Suprapubic skin (tissue), 4 donors: ENCODE results near the gene VPS9D1. TPM values are rescaled to one million over a fixed set of nuclear protein-coding genes. Genes with fewer than 3 reads are reported as not detected.

Experiments
- DNase-seq, 2 donors: peaks; one replicate each; pipeline ENCODE4 v3.0.0-alpha.2; 2019; ENCODE audit warnings: low spot score in 2 of 2
- H3K27ac ChIP-seq: fragments of 200-600 bp; sonication (generic); one replicate; pipeline ENCODE4 v1.5.1; 2019
- H3K27me3 ChIP-seq: fragments of 200-600 bp; sonication (generic); one replicate; pipeline ENCODE4 v1.5.1; 2019
- H3K36me3 ChIP-seq: fragments of 200-600 bp; sonication (generic); one replicate; pipeline ENCODE4 v1.5.1; 2019
- H3K4me1 ChIP-seq: fragments of 200-600 bp; sonication (generic); one replicate; pipeline ENCODE4 v1.5.1; 2019
- H3K4me3 ChIP-seq: fragments of 200-600 bp; sonication (generic); one replicate; pipeline ENCODE4 v1.5.1; 2019; ENCODE audit warnings: mild to moderate bottlenecking
- H3K9me3 ChIP-seq: fragments of 200-600 bp; sonication (generic); one replicate; pipeline ENCODE4 v1.5.1; 2019
- CTCF ChIP-seq, 2 donors: fragments of 200-600 bp in 1 of 2; fragments of 450-650 bp in 1 of 2; sonication (generic) in 1 of 2; IDR thresholded peaks; one replicate each; pipeline ENCODE4 v1.5.1; 2016 to 2019; ENCODE audit warnings: antibody characterized with exemption in 2 of 2, mild to moderate bottlenecking in 1 of 2, moderate library complexity in 1 of 2
- EP300 ChIP-seq: sonication (generic); formaldehyde crosslinking; IDR thresholded peaks from one replicate; pipeline ENCODE4 v1.6.1; 2017; ENCODE audit warnings: antibody characterized with exemption
- POLR2A ChIP-seq, 2 donors: fragments of 450-650 bp; IDR thresholded peaks; one replicate each; pipeline ENCODE4 v1.6.1; 2017; ENCODE audit warnings: antibody characterized with exemption in 2 of 2, mild to moderate bottlenecking in 2 of 2, moderate library complexity in 2 of 2
- POLR2AphosphoS5 ChIP-seq, 3 donors: sonication (generic); formaldehyde crosslinking; IDR thresholded peaks; one replicate each; pipeline ENCODE4 v1.6.1; 2017; ENCODE audit warnings: antibody characterized with exemption in 3 of 3
- WGBS: methylation state at CpG from one replicate; pipeline ENCODE4 v1.1.5; 2018; 5-methylcytosine and 5-hydroxymethylcytosine counted together
- total RNA-seq, 4 donors: library from RNA; depleted of rRNA; stranded (reverse); fragments of >200 nt; gene quantifications; one replicate each; pipeline ENCODE4 v1.1.0, GENCODE V29; 2016

The VPS9D1 gene
- total RNA-seq, 4 donors from 2014 or later = 9.1 to 13.5 (median 10.2) TPM

GRCh38 chr16:89746043-89746442 is 25.3 kb upstream of the VPS9D1 start:
- no peak for DNase-seq
- TF ChIP-seq POLR2A (IDR thresholded peaks at IDR 0.05) = no peak
- TF ChIP-seq CTCF (IDR thresholded peaks at IDR 0.05) = no peak
- no peak for TF ChIP-seq POLR2AphosphoS5 (IDR thresholded peaks at IDR 0.05)
- Histone ChIP-seq H3K36me3 (peaks cover 8% of the 10 kb centered on the region), H3K4me1 (peaks cover 6% of the 10 kb centered on the region), H3K9me3 (no peaks in the 10 kb centered on the region), H3K27me3 (no peaks in the 10 kb centered on the region), H3K4me3 (no peak overlapping the region), H3K27ac (no peak overlapping the region)
- WGBS = 98% methylated on average over 11 of the region's 15 CpGs

GRCh38 chr16:89744813-89745212 is 24.1 kb upstream of the VPS9D1 start:
- 93% methylated on average over 13 of the region's 16 CpGs for WGBS
- H3K4me1 ChIP-seq = peaks cover 4% of the 10 kb centered on the region
- no peak overlapping the region for H3K4me3 ChIP-seq
- no peak for DNase-seq
- H3K36me3 ChIP-seq = peaks cover 18% of the 10 kb centered on the region
- no peaks in the 10 kb centered on the region for H3K9me3 ChIP-seq
- H3K27ac ChIP-seq = no peak overlapping the region
- TF ChIP-seq CTCF (IDR thresholded peaks at IDR 0.05) (no peak), POLR2A (IDR thresholded peaks at IDR 0.05) (no peak), EP300 (no peak), POLR2AphosphoS5 (IDR thresholded peaks at IDR 0.05) (no peak)
- H3K27me3 ChIP-seq = no peaks in the 10 kb centered on the region

- TF ChIP-seq EP300 (no peak), CTCF (IDR thresholded peaks at IDR 0.05) (no peak), POLR2AphosphoS5 (IDR thresholded peaks at IDR 0.05) (no peak), POLR2A (IDR thresholded peaks at IDR 0.05) (no peak)
- H3K9me3 ChIP-seq = no peaks in the 10 kb centered on the region
- H3K27ac ChIP-seq = no peak overlapping the region
- H3K27me3 ChIP-seq = no peaks in the 10 kb centered on the region
- peaks cover 37% of the 10 kb centered on the region for H3K36me3 ChIP-seq
- no peaks in the 10 kb centered on the region for H3K4me1 ChIP-seq
- DNase-seq = no peak
- WGBS = 77% methylated on average over 4 of the region's 4 CpGs
- H3K4me3 ChIP-seq = no peak overlapping the region
These were observed 22.2 kb upstream of the VPS9D1 start for GRCh38 chr16:89742948-89743347.

- H3K27me3 ChIP-seq = no peaks in the 10 kb centered on the region
- TF ChIP-seq CTCF (IDR thresholded peaks at IDR 0.05) = no peak
- no peak for TF ChIP-seq POLR2A (IDR thresholded peaks at IDR 0.05)
- TF ChIP-seq POLR2AphosphoS5 (IDR thresholded peaks at IDR 0.05) = no peak
- TF ChIP-seq EP300 = no peak
These were observed 20.8 kb upstream of the VPS9D1 start for GRCh38 chr16:89741342-89742014.

GRCh38 chr16:89739383-89739782 is 18.7 kb upstream of the VPS9D1 start:
- H3K4me1 ChIP-seq = no peaks in the 10 kb centered on the region
- no peaks in the 10 kb centered on the region for H3K9me3 ChIP-seq
- TF ChIP-seq CTCF (IDR thresholded peaks at IDR 0.05) (no peak), EP300 (no peak), POLR2AphosphoS5 (IDR thresholded peaks at IDR 0.05) (no peak), POLR2A (IDR thresholded peaks at IDR 0.05) (no peak)
- H3K27ac ChIP-seq = no peak overlapping the region
- no peak overlapping the region for H3K4me3 ChIP-seq
- no peak for DNase-seq
- H3K36me3 ChIP-seq = peaks cover 72% of the 10 kb centered on the region
- H3K27me3 ChIP-seq = no peaks in the 10 kb centered on the region
- 83% methylated on average over 9 of the region's 9 CpGs for WGBS

More at GRCh38 chr16:89741342-89742014, 20.8 kb upstream of the VPS9D1 start:
- DNase-seq = no peak
- no peaks in the 10 kb centered on the region for H3K9me3 ChIP-seq
- no peak overlapping the region for H3K27ac ChIP-seq
- H3K4me1 ChIP-seq = no peaks in the 10 kb centered on the region
- WGBS = 83% methylated on average over 11 of the region's 11 CpGs
- H3K4me3 ChIP-seq = no peak overlapping the region
- peaks cover 51% of the 10 kb centered on the region for H3K36me3 ChIP-seq
